Ramos (cell line): ENCODE results near the gene COG8.

Experiments
- in situ Hi-C: fragments of 300-500 bp; cut with MboI; formaldehyde crosslinking; loops from one replicate; pipeline ENCODE4 v1.14.3; 2022; ENCODE audit warnings: low sequenced_read_pairs; ENCODE audit not compliant: unreplicated experiment

The COG8 gene

GRCh38 chr16:69321080-69321479 is 18.3 kb downstream of the COG8 start:
- in situ Hi-C loops: no loop called here

GRCh38 chr16:69320740-69321073 is 18.7 kb downstream of the COG8 start:
- in situ Hi-C loops: no loop called here

- in situ Hi-C loops: no loop called here
These were observed 19.3 kb downstream of the COG8 start for GRCh38 chr16:69319826-69320739.

- in situ Hi-C loops: no loop called here
These were observed 20.0 kb downstream of the COG8 start for GRCh38 chr16:69319381-69319780.

- in situ Hi-C loops: no loop called here
These were observed 20.5 kb downstream of the COG8 start for GRCh38 chr16:69318911-69319289.

GRCh38 chr16:69318177-69318910 is 21.0 kb downstream of the COG8 start:
- in situ Hi-C loops: no loop called here

GRCh38 chr16:69316595-69317034 is 22.7 kb downstream of the COG8 start:
- in situ Hi-C loops: no loop called here

GRCh38 chr16:69315486-69316311 is 23.7 kb downstream of the COG8 start:
- in situ Hi-C loops: no loop called here

- in situ Hi-C loops: no loop called here
These were observed 24.8 kb downstream of the COG8 start for GRCh38 chr16:69314534-69314933.

GRCh38 chr16:69313469-69313868 is 25.9 kb downstream of the COG8 start:
- in situ Hi-C loops: no loop called here

- in situ Hi-C loops: no loop called here
These were observed 27.6 kb downstream of the COG8 start for GRCh38 chr16:69311533-69312387.

GRCh38 chr16:69310653-69311532 is 28.5 kb downstream of the COG8 start, which contains the start of gene VPS4A:
Gene VPS4A (plus strand): TSS chr16:69311350. CDS start chr16:69311512, 162 bp downstream.
- in situ Hi-C loops: no loop called here

- in situ Hi-C loops: no loop called here
These were observed 30.0 kb downstream of the COG8 start for GRCh38 chr16:69309316-69309715.

- in situ Hi-C loops: no loop called here
These were observed 31.5 kb downstream of the COG8 start for GRCh38 chr16:69307856-69308255.

GRCh38 chr16:69307091-69307490 is 32.3 kb downstream of the COG8 start:
- in situ Hi-C loops: no loop called here

GRCh38 chr16:69306031-69306430 is 33.3 kb downstream of the COG8 start:
- in situ Hi-C loops: no loop called here

- in situ Hi-C loops: no loop called here
These were observed 37.1 kb downstream of the COG8 start for GRCh38 chr16:69302301-69302700.

- in situ Hi-C loops: no loop called here
These were observed 37.5 kb downstream of the COG8 start for GRCh38 chr16:69301861-69302260.

GRCh38 chr16:69301187-69301586 is 38.2 kb downstream of the COG8 start:
- in situ Hi-C loops: no loop called here
